ENCODE measurements around the gene SEC22C.

GRCh38 chr3:42581400-42581708 lies 413 bp downstream of the SEC22C start:
- no peak for TF ChIP-seq MAFK (IDR thresholded peaks at IDR 0.05; ENCODE audit: low read depth, low read length)
- no peak for TF ChIP-seq USF2 (IDR thresholded peaks at IDR 0.05; ENCODE audit: low read depth, low read length)
- no peak for TF ChIP-seq CTCF (conservative IDR thresholded peaks at IDR 0.05; ENCODE audit: low read depth, low read length)
- TF ChIP-seq POLR2A (IDR thresholded peaks at IDR 0.05; ENCODE audit: low read depth, low read length) = no peak
- TF ChIP-seq RFX5 (IDR thresholded peaks at IDR 0.05; ENCODE audit: low read depth, low read length) = no peak
- no peak for TF ChIP-seq FOS (IDR thresholded peaks at IDR 0.05; ENCODE audit: low read depth, low read length)
- TF ChIP-seq RCOR1 (IDR thresholded peaks at IDR 0.05; ENCODE audit: insufficient replicate concordance, low read length) = no peak
- TF ChIP-seq SMC3 (IDR thresholded peaks at IDR 0.05; ENCODE audit: low read depth, low read length) = no peak
- no peak for TF ChIP-seq CEBPB (IDR thresholded peaks at IDR 0.05; ENCODE audit: low read depth, low read length)
- no peak for TF ChIP-seq MAZ (IDR thresholded peaks at IDR 0.05; ENCODE audit: borderline replicate concordance, low read depth, low read length)
- TF ChIP-seq ELK1 (IDR thresholded peaks at IDR 0.05; ENCODE audit: borderline replicate concordance, low read depth, low read length) = no peak
- TF ChIP-seq CHD1 (IDR thresholded peaks at IDR 0.05; ENCODE audit: low read depth, low read length) = no peak

Data from IMR-90 (cell line).